ENCODE measurements around the gene SPAG17.

The SPAG17 gene

DNA sequence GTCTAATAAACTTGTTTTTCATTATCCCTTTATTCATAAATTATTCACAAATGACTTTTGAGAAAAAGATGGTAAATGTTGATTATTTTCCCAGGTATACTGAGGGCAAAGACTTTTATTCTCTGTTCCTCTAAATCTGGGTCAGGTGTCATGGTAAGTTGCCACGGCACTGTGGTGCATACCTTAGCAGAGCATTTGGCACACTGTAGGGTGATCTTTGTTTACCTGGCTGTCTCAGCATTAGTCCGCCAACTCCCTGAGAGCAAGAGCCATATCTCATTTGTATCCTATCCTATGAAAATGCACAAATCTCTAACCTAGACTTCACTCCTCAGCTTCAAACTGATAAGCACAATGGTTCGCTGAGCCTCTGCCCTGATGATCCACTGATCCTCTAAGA is 280.5 kb downstream of the SPAG17 start (continued):
- no peak for TF ChIP-seq ZNF148 (tag by site-specific recombination; IDR thresholded peaks at IDR 0.05; ENCODE audit: borderline replicate concordance)
